HEK293T (cell line): ENCODE results near the gene CTU2.

Experiments
- CTCF ChIA-PET: fragments of 350-600 bp; formaldehyde crosslinking; extraction: SDS; loops from one replicate; lab custom pipeline; 2021; ENCODE audit warnings: antibody characterized with exemption, inconsistent platforms; lab: Yijun Ruan, JAX
- POLR2A ChIA-PET: fragments of 350-600 bp; formaldehyde crosslinking; extraction: SDS; loops from one replicate; lab custom pipeline; 2020; ENCODE audit warnings: antibody characterized with exemption, inconsistent platforms; lab: Yijun Ruan, JAX
- DNase-seq: peaks from one replicate; pipeline ENCODE4 v3.0.0; 2012; ENCODE audit warnings: mixed read lengths; ENCODE audit errors: extremely low spot score
- ARNT ChIP-seq: fragments of 450-650 bp; IDR thresholded peaks from 2 replicates; pipeline ENCODE4 v1.6.1; 2017; ENCODE audit warnings: mild to moderate bottlenecking
- BHLHE40 ChIP-seq: fragments of 450-650 bp; IDR thresholded peaks from 2 replicates; pipeline ENCODE4 v1.6.1; 2016; ENCODE audit warnings: mild to moderate bottlenecking, moderate library complexity, borderline replicate concordance
- CTBP1 ChIP-seq: fragments of 450-650 bp; IDR thresholded peaks from 2 replicates; pipeline ENCODE4 v1.6.1; 2016; ENCODE audit warnings: borderline replicate concordance
- ELF4 ChIP-seq: fragments of 450-650 bp; IDR thresholded peaks from 2 replicates; pipeline ENCODE4 v1.6.1; 2017; ENCODE audit warnings: antibody characterized with exemption
- FOXA1 ChIP-seq: fragments of 450-650 bp; IDR thresholded peaks from 2 replicates; pipeline ENCODE4 v1.6.1; 2016; ENCODE audit warnings: mild to moderate bottlenecking
- FOXK2 ChIP-seq: fragments of 450-650 bp; IDR thresholded peaks from 2 replicates; pipeline ENCODE4 v1.6.1; 2016; ENCODE audit warnings: mild to moderate bottlenecking
- FOXM1 ChIP-seq: fragments of 450-650 bp; IDR thresholded peaks from 2 replicates; pipeline ENCODE4 v1.6.1; 2017; ENCODE audit warnings: mild to moderate bottlenecking, borderline replicate concordance
- HDGF ChIP-seq: fragments of 450-650 bp; IDR thresholded peaks from 2 replicates; pipeline ENCODE4 v1.6.1; 2017; ENCODE audit warnings: antibody characterized with exemption, borderline replicate concordance
- L3MBTL2 ChIP-seq: fragments of 450-650 bp; conservative IDR thresholded peaks from 2 replicates; pipeline ENCODE4 v1.6.1; 2016; ENCODE audit warnings: mild to moderate bottlenecking
- LEF1 ChIP-seq: fragments of 450-650 bp; IDR thresholded peaks from 2 replicates; pipeline ENCODE4 v1.6.1; 2017; ENCODE audit warnings: mild to moderate bottlenecking, borderline replicate concordance
- NFRKB ChIP-seq: fragments of 450-650 bp; IDR thresholded peaks from 2 replicates; pipeline ENCODE4 v1.6.1; 2016; ENCODE audit warnings: mild to moderate bottlenecking, moderate library complexity
- SP1 ChIP-seq: fragments of 450-650 bp; IDR thresholded peaks from 2 replicates; pipeline ENCODE4 v1.6.1; 2017
- SUZ12 ChIP-seq: fragments of 450-650 bp; IDR thresholded peaks from 2 replicates; pipeline ENCODE4 v1.6.1; 2016; ENCODE audit warnings: mild to moderate bottlenecking
- TARDBP ChIP-seq: fragments of 450-650 bp; IDR thresholded peaks from 2 replicates; pipeline ENCODE4 v1.6.1; 2016
- ZNF384 ChIP-seq: fragments of 450-650 bp; IDR thresholded peaks from 2 replicates; pipeline ENCODE4 v1.6.1; 2016
- TF ChIP-seq, protein P1 (sequence below): fragments of 450-650 bp; IDR thresholded peaks from 2 replicates; pipeline ENCODE4 v1.6.1; 2016

Gene CTU2

GRCh38 chr16:88761830-88762229, 55.5 kb downstream of the CTU2 start:
- DNase-seq: no peak
- ChIA-PET POLR2A (interaction anchor here (1.1 to 1.4 kb wide), 2 partner anchors 9 to 18 kb away, joined by 3 to 4 read pairs; no protein-coding TSS in a partner anchor), CTCF (interaction anchor here (1.0 kb wide), 1 partner anchor 24 kb away, joined by 3 read pairs; no protein-coding TSS in a partner anchor)
- TF ChIP-seq TARDBP (no peak), CTBP1 (no peak), LEF1 (no peak), FOXA1 (no peak), NFRKB (no peak), SUZ12 (no peak), FOXM1 (no peak), ARNT (no peak), HDGF (no peak), L3MBTL2 (no peak), BHLHE40 (no peak), SP1 (no peak), FOXK2 (no peak), ELF4 (no peak), ZNF384 (no peak)
- TF ChIP-seq, protein P1, sequence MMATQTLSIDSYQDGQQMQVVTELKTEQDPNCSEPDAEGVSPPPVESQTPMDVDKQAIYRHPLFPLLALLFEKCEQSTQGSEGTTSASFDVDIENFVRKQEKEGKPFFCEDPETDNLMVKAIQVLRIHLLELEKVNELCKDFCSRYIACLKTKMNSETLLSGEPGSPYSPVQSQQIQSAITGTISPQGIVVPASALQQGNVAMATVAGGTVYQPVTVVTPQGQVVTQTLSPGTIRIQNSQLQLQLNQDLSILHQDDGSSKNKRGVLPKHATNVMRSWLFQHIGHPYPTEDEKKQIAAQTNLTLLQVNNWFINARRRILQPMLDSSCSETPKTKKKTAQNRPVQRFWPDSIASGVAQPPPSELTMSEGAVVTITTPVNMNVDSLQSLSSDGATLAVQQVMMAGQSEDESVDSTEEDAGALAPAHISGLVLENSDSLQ: no peak

GRCh38 chr16:88762258-88762870, 56.1 kb downstream of the CTU2 start:
- no peak for DNase-seq
- TF ChIP-seq, protein P1: no peak
- TF ChIP-seq TARDBP (no peak), FOXM1 (no peak), HDGF (no peak), BHLHE40 (no peak), ARNT (no peak), SUZ12 (no peak), L3MBTL2 (no peak)
- POLR2A ChIA-PET: interaction anchor here (1.1 to 1.4 kb wide), 2 partner anchors 9 to 18 kb away, joined by 3 to 4 read pairs; no protein-coding TSS in a partner anchor
- CTCF ChIA-PET: interaction anchor here (1.0 kb wide), 1 partner anchor 25 kb away, joined by 3 read pairs; no protein-coding TSS in a partner anchor

- TF ChIP-seq FOXM1 (no peak), SP1 (no peak), SUZ12 (no peak), CTBP1 (no peak), FOXA1 (no peak), NFRKB (no peak), TARDBP (no peak), ARNT (no peak), BHLHE40 (no peak), HDGF (no peak)
- no peak for DNase-seq
- POLR2A ChIA-PET: interaction anchor here (1.1 kb wide), 1 partner anchor 8 kb away, joined by 3 read pairs; no protein-coding TSS in a partner anchor
- CTCF ChIA-PET: interaction anchor here (1.0 kb wide), 1 partner anchor 25 kb away, joined by 3 read pairs; no protein-coding TSS in a partner anchor
Measured at GRCh38 chr16:88762941-88763340, 56.6 kb downstream of the CTU2 start.

GRCh38 chr16:88763502-88764053, 57.3 kb downstream of the CTU2 start:
- TF ChIP-seq, protein P1: no peak
- TF ChIP-seq SUZ12: no peak
- ChIA-PET POLR2A (interaction anchor here (0.9 kb wide), 1 partner anchor 9 kb away, joined by 3 read pairs; no protein-coding TSS in a partner anchor), CTCF (interaction anchor here (0.9 kb wide), 1 partner anchor 26 kb away, joined by 3 read pairs; no protein-coding TSS in a partner anchor)
- DNase-seq: no peak

DNA sequence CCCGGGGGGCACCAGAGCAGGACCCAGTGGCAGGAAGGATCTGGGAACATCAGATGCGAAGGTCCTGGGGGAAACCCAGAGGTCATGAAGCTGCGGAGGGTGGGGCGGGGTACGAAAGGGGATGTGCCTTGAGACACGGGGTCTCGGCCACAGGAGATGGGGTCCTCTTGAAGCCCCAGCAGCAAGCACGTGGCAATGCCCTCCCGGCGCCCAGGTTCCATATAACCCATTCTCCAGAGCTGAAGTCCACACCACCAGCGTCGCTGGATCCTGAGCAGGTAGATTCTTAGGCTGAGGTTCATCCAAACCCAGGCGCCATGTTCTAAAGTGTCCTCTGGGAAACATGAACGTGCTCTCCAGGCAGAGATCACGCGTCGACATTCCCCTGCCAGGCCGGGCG, 57.8 kb downstream of the CTU2 start:
- no peak for DNase-seq
- TF ChIP-seq SUZ12: no peak
- no peak for TF ChIP-seq SP1
- TF ChIP-seq FOXA1: no peak
- no peak for TF ChIP-seq LEF1
- no peak for TF ChIP-seq HDGF
- TF ChIP-seq ELF4: no peak
- TF ChIP-seq BHLHE40: no peak
- POLR2A ChIA-PET: interaction anchor here (0.9 kb wide), 1 partner anchor 10 kb away, joined by 3 read pairs; no protein-coding TSS in a partner anchor
- CTCF ChIA-PET: interaction anchor here (0.9 kb wide), 1 partner anchor 27 kb away, joined by 3 read pairs; no protein-coding TSS in a partner anchor

DNA sequence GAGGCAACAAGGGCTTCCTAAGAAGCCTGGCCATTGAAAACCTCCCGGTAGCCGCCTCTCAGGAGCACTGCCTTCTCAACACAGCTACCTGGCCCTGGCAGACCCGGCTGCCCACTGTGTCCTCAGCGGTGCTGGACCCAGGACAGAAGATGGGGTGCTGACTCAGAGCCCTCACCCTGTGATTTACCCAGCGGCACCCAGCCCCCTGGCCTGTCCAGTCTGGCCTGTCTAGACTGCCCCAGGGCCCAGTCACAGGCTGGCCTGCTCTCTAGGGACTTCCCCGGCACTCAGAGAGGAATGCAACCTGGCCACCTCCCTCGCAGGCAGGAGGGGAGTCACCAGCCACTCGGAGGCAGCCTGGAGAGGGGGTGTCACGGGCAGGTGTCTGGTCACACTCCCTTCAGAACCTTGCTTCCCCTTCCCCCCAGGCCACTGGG, 58.6 kb downstream of the CTU2 start:
- TF ChIP-seq HDGF (no peak), CTBP1 (no peak), FOXM1 (no peak), LEF1 (no peak), SP1 (no peak), BHLHE40 (no peak), TARDBP (no peak), SUZ12 (no peak)
- TF ChIP-seq, protein P1: no peak
- no peak for DNase-seq
- CTCF ChIA-PET: no interaction called here
- POLR2A ChIA-PET: no interaction called here
